Measurements from ENCODE around the gene ICOSLG. TPM values are rescaled to one million over a fixed set of nuclear protein-coding genes. Genes with fewer than 3 reads are reported as not detected.

The ICOSLG gene
- total RNA-seq, 4 donors from 2014 or later, result 2.6 to 5.2 (median 3.1) TPM

DNA sequence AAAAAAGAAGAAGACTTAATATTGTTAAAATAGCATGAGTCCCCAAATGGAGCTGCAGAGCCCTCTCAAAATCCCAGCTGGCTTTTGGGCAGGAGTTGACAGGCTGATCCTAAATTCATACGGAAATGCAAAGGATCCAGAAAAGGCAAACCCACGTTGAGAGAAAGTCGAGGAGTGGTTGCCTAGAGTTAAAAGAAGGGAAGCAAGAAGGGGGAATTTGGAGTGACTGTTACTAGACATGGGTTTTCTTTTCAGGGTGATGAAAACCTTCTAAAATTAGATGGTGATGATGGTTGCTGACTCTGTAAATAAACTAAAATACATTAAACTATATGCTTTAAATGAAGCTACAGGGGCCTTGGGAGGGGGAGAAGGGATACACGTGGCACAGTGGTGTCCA lies 19.3 kb upstream of the ICOSLG start:
- Histone ChIP-seq H3K4me1 (no peaks in the 10 kb centered on the region), H3K4me3 (no peak overlapping the region), H3K27me3 (no peaks in the 10 kb centered on the region), H3K9me3 (peaks cover 0 to 18% (median 0%) of the 10 kb centered on the region in 4 donors), H3K27ac (no peak overlapping the region), H3K36me3 (no peaks in the 10 kb centered on the region)
- TF ChIP-seq, protein P1, sequence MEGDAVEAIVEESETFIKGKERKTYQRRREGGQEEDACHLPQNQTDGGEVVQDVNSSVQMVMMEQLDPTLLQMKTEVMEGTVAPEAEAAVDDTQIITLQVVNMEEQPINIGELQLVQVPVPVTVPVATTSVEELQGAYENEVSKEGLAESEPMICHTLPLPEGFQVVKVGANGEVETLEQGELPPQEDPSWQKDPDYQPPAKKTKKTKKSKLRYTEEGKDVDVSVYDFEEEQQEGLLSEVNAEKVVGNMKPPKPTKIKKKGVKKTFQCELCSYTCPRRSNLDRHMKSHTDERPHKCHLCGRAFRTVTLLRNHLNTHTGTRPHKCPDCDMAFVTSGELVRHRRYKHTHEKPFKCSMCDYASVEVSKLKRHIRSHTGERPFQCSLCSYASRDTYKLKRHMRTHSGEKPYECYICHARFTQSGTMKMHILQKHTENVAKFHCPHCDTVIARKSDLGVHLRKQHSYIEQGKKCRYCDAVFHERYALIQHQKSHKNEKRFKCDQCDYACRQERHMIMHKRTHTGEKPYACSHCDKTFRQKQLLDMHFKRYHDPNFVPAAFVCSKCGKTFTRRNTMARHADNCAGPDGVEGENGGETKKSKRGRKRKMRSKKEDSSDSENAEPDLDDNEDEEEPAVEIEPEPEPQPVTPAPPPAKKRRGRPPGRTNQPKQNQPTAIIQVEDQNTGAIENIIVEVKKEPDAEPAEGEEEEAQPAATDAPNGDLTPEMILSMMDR (IDR thresholded peaks at IDR 0.05), result no peak
- no peak for TF ChIP-seq POLR2A (IDR thresholded peaks at IDR 0.05)
- WGBS, 2 donors, result 62 to 73% methylated on average over 4 of the region's 4 CpGs
- DNase-seq (ENCODE audit: low spot score in 2 of 2), result no peak

DNA sequence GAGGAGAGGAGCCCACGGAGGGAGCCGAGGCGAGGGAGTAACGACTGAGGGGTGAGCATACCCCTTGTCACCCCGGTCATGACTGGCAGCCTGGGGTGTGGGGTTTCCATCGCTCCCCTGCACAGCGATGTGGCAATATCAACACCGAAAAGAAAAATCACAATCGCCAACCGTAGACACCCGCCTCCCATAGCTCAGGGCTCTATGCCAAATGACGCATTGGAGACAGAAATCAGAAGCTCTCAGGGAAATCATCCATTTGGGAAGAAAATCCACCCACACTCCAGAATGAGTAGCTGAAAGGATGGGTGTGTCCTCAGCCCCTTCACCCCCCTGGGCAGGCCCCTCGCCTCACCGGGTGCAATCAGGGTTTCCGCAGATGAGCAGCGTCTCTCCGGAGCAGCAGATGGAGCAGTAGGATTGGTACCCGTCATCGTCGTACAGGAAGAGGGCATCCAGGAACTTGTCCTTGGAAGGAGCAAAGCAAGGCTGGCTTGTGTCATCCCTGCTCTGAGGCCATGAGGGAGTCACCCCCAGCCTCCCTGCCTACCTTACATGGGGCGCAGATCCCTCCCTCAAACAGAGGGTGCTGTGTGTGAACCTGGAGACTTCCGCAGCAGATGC lies 18.5 kb upstream of the ICOSLG start:
- TF ChIP-seq, protein P1 (IDR thresholded peaks at IDR 0.05), result no peak
- no peaks in the 10 kb centered on the region for H3K27me3 ChIP-seq
- H3K9me3 ChIP-seq, result peaks cover 0 to 18% (median 0%) of the 10 kb centered on the region in 4 donors
- H3K36me3 ChIP-seq, result no peaks in the 10 kb centered on the region
- H3K4me1 ChIP-seq, result no peaks in the 10 kb centered on the region
- H3K4me3 ChIP-seq, result no peak overlapping the region
- no peak overlapping the region for H3K27ac ChIP-seq
- no peak for DNase-seq (ENCODE audit: low spot score in 2 of 2)
- 77 to 80% methylated on average over 22 of the region's 22 CpGs for WGBS, 2 donors

DNA sequence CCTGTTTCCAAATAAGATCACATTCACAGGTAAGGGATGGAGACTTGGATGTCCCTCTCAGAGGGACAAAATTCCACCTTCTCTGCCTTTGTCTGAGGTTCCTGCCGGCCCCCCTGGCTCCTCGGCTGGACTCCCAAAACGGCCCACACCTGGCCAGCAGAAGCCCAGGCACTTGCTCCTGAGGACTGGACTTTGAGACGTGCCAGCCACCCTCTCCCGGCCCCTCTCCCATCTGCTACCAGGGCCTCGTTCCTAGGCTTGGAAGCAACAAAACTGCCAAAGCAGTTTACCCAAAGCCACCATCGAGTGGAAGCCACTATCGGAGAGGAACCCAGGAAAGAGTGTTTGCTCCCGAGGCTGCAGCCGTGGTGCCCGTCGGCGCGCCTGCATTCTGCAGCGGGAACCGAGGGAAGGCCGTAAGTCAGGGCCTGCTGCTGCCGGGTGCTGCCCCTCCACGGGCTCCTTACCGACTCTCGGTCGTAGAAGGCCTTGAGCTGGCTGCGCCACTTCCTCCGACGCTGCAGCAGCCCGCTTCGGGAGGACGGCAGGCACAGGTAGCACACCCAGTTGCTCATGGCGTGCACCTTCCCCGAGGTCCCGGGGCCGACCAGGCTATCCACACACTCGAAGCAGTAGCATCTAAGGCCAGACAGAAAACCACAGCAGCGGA lies 17.4 kb upstream of the ICOSLG start:
- H3K36me3 ChIP-seq, result no peaks in the 10 kb centered on the region
- TF ChIP-seq, protein P1 (IDR thresholded peaks at IDR 0.05), result no peak
- no peak for TF ChIP-seq POLR2A (IDR thresholded peaks at IDR 0.05)
- TF ChIP-seq EP300 (IDR thresholded peaks at IDR 0.05), result no peak
- no peak overlapping the region for H3K27ac ChIP-seq
- no peaks in the 10 kb centered on the region for H3K27me3 ChIP-seq
- no peaks in the 10 kb centered on the region for H3K4me1 ChIP-seq
- no peak overlapping the region for H3K4me3 ChIP-seq
- no peak for DNase-seq (ENCODE audit: low spot score in 2 of 2)
- WGBS, 2 donors, result 87 to 93% methylated on average over 31 to 33 of the region's 34 CpGs
- peaks cover 0 to 18% (median 0%) of the 10 kb centered on the region in 4 donors for H3K9me3 ChIP-seq

DNA sequence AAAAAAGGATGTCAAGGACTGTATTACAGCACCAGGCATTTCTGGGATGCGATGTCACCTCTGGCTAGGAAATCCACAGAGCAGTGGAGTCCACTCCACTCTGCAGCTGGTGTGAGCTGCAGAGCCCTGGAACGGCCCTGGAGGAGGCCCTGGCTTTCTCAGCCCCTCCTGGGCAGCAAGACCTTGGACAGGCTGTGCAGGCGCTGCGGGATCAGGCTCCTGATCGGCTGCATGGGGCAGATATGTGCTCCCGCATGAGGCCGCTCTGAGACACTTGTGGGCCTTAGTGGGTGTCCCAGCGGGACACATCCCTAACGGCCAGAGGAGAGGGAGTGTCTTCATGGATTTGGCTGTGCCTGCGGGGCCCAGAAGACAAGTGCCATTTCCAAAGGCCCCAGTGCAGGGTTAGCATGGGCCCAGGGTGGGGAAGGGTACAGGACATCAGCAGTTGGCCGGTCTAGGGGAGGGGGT lies 14.8 kb upstream of the ICOSLG start:
- no peaks in the 10 kb centered on the region for H3K27me3 ChIP-seq
- TF ChIP-seq, protein P1 (IDR thresholded peaks at IDR 0.05), result no peak
- TF ChIP-seq POLR2A (IDR thresholded peaks at IDR 0.05), result no peak
- TF ChIP-seq EP300 (IDR thresholded peaks at IDR 0.05), result no peak
- DNase-seq (ENCODE audit: low spot score in 2 of 2), result no peak
- H3K9me3 ChIP-seq, result peaks cover 0 to 14% (median 0%) of the 10 kb centered on the region in 4 donors
- no peak overlapping the region for H3K4me3 ChIP-seq
- no peak overlapping the region for H3K27ac ChIP-seq
- WGBS, 2 donors, result 76 to 88% methylated on average over 7 to 10 of the region's 11 CpGs
- H3K4me1 ChIP-seq, result no peaks in the 10 kb centered on the region
- no peaks in the 10 kb centered on the region for H3K36me3 ChIP-seq
